Measurements from ENCODE around the gene PRDM16.

- TF ChIP-seq CTCF (IDR thresholded peaks at IDR 0.05) (no peak), EP300 (IDR thresholded peaks at IDR 0.05; ENCODE audit: low read depth) (no peak), POLR2AphosphoS5 (IDR thresholded peaks at IDR 0.05) (no peak), POLR2A (IDR thresholded peaks at IDR 0.05) (no peak)
Measured at GRCh38 chr1:3364983-3365382, 296.0 kb downstream of the PRDM16 start.
